HG02852 (cell line): ENCODE results near the gene HOXD11.

Source experiments
- ATAC-seq: cut with Tn5 transposase; IDR thresholded peaks from one replicate; pipeline ENCODE4 v1.9.1; 2021; ENCODE audit warnings: mild to moderate bottlenecking, moderate library complexity; ENCODE audit not compliant: unreplicated experiment

HOXD11 gene

GRCh38 chr2:176147210-176147799, 40.2 kb downstream of the HOXD11 start:
- no peak for ATAC-seq

GRCh38 chr2:176147800-176148496, 40.9 kb downstream of the HOXD11 start:
- ATAC-seq, result no peak

- ATAC-seq, result no peak
These were observed 41.8 kb downstream of the HOXD11 start for GRCh38 chr2:176148751-176149421.

GRCh38 chr2:176149481-176149938, 42.4 kb downstream of the HOXD11 start:
- no peak for ATAC-seq

GRCh38 chr2:176149939-176150583, 43.0 kb downstream of the HOXD11 start:
- ATAC-seq, result no peak

- ATAC-seq, result no peak
These were observed 43.7 kb downstream of the HOXD11 start for GRCh38 chr2:176150584-176151441.

GRCh38 chr2:176151442-176152287, 44.6 kb downstream of the HOXD11 start, which contains the start of gene HOXD4:
Gene HOXD4, plus strand, starts transcription at chr2:176151550. Its CDS starts 84 bp downstream, at chr2:176151634.
- no peak for ATAC-seq

GRCh38 chr2:176152350-176153181, 45.5 kb downstream of the HOXD11 start:
- no peak for ATAC-seq

GRCh38 chr2:176154576-176155252, 47.6 kb downstream of the HOXD11 start:
- ATAC-seq, result no peak

- no peak for ATAC-seq
These were observed 48.4 kb downstream of the HOXD11 start for GRCh38 chr2:176155356-176156044.

- ATAC-seq, result no peak
These were observed 49.3 kb downstream of the HOXD11 start for GRCh38 chr2:176156301-176156806.

GRCh38 chr2:176156807-176157498, 49.9 kb downstream of the HOXD11 start, which contains the start of gene HOXD3:
Gene HOXD3, plus strand, starts transcription at chr2:176157307. Its CDS starts 11,808 bp downstream, at chr2:176169115.
- ATAC-seq, result no peak

GRCh38 chr2:176157499-176158185, 50.6 kb downstream of the HOXD11 start:
- ATAC-seq, result no peak

- no peak for ATAC-seq
These were observed 51.1 kb downstream of the HOXD11 start for GRCh38 chr2:176158186-176158591.

GRCh38 chr2:176158855-176159662, 52.0 kb downstream of the HOXD11 start:
- no peak for ATAC-seq
